Measurements from ENCODE around the gene USP2. TPM values are rescaled to one million over a fixed set of nuclear protein-coding genes. Genes with fewer than 3 reads are reported as not detected.

The USP2 gene
- total RNA-seq, 1 experiment from 2014 or later, result 0.14 TPM

- TF ChIP-seq, protein P1, sequence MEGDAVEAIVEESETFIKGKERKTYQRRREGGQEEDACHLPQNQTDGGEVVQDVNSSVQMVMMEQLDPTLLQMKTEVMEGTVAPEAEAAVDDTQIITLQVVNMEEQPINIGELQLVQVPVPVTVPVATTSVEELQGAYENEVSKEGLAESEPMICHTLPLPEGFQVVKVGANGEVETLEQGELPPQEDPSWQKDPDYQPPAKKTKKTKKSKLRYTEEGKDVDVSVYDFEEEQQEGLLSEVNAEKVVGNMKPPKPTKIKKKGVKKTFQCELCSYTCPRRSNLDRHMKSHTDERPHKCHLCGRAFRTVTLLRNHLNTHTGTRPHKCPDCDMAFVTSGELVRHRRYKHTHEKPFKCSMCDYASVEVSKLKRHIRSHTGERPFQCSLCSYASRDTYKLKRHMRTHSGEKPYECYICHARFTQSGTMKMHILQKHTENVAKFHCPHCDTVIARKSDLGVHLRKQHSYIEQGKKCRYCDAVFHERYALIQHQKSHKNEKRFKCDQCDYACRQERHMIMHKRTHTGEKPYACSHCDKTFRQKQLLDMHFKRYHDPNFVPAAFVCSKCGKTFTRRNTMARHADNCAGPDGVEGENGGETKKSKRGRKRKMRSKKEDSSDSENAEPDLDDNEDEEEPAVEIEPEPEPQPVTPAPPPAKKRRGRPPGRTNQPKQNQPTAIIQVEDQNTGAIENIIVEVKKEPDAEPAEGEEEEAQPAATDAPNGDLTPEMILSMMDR (IDR thresholded peaks at IDR 0.05; ENCODE audit: unreplicated experiment), result no peak
- CTCF ChIA-PET, result interaction anchor here (0.6 to 5.9 kb wide), 10 partner anchors 15 to 313 kb away, joined by 3 to 49 read pairs (median 4); no protein-coding TSS in a partner anchor
- intact Hi-C loops (cut with micrococcal nuclease), result no loop called here
- no peak within 1 kb of the TSS for H3K4me3 Mint-ChIP-seq (ENCODE audit: unreplicated experiment)
- DNase-seq (ENCODE audit: unreplicated experiment), result no peak
- POLR2A ChIA-PET, result no interaction called here
- H3K4me1 Mint-ChIP-seq (ENCODE audit: insufficient read depth, unreplicated experiment), result peaks cover 29% of the 10 kb centered on the region
- H3K36me3 Mint-ChIP-seq (ENCODE audit: insufficient read depth, unreplicated experiment), result no peaks in the 10 kb centered on the region
- no peaks in the 10 kb centered on the region for H3K9me3 Mint-ChIP-seq (ENCODE audit: unreplicated experiment)
- H3K27me3 Mint-ChIP-seq (ENCODE audit: insufficient read depth, unreplicated experiment), result peaks cover 11% of the 10 kb centered on the region
- H3K27ac Mint-ChIP-seq (ENCODE audit: low read depth, unreplicated experiment), result no peak within 1 kb of the TSS
- BruUV-seq (replicated peaks), result no TSS peak
Observed at GRCh38 chr11:119340335-119341221, 40.9 kb downstream of the USP2 start, which contains the start of gene C1QTNF5. Gene C1QTNF5 (minus strand): TSS chr11:119340883. CDS start chr11:119340397, 486 bp downstream.

DNA sequence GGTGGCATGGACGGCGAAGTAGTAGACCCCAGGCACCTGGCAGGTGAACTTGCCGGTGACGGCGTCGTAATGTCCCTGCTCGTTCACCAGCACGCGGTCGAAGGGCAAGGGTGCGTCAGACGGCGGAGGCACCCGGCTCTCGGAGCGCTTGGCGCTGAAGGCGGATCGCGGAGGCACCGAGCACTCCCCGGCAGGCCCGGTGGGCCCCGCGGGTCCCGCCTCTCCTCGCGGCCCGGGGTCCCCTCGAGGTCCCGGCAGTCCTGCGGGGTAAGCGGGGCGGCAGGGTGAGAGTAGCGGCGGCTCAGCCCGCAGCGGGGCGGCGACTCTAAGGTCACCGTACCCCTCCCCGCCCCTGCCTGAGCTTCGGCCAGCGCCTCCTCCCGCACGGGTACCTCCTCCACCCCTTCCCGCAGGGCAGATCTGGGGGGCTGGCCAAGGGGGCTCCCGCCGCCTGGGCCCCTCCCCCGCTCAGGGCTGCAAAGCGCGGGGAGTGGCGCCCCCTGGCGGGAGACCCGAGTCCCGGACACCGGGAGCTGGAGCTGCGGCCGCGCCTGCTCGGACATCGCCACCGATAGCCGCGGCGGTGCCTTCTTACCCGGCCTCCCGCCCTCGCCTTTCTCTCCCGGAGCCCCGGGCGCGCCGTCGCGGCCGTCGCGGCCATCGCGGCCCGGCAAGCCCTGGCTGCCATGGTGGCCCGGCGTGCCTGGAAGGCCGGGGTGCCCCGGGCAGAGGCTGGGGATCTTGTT is 41.7 kb downstream of the USP2 start:
- intact Hi-C loops (cut with micrococcal nuclease), result no loop called here
- Mint-ChIP-seq H3K4me1 (ENCODE audit: insufficient read depth, unreplicated experiment) (peaks cover 31% of the 10 kb centered on the region), H3K27ac (ENCODE audit: low read depth, unreplicated experiment) (no peak overlapping the region), H3K4me3 (ENCODE audit: unreplicated experiment) (no peak overlapping the region), H3K36me3 (ENCODE audit: insufficient read depth, unreplicated experiment) (peaks cover 2% of the 10 kb centered on the region), H3K27me3 (ENCODE audit: insufficient read depth, unreplicated experiment) (peaks cover 11% of the 10 kb centered on the region), H3K9me3 (ENCODE audit: unreplicated experiment) (no peaks in the 10 kb centered on the region)
- no peak for DNase-seq (ENCODE audit: unreplicated experiment)
- POLR2A ChIA-PET, result no interaction called here
- TF ChIP-seq, protein P1 (IDR thresholded peaks at IDR 0.05; ENCODE audit: unreplicated experiment), result peak; percentile 91
- no TSS peak for BruUV-seq (replicated peaks)
- CTCF ChIA-PET, result interaction anchor here (0.6 to 5.9 kb wide), 12 partner anchors 12 to 1961 kb away, joined by 3 to 49 read pairs (median 6); no protein-coding TSS in a partner anchor

- no peak overlapping the region for H3K4me3 Mint-ChIP-seq (ENCODE audit: unreplicated experiment)
- peaks cover 31% of the 10 kb centered on the region for H3K4me1 Mint-ChIP-seq (ENCODE audit: insufficient read depth, unreplicated experiment)
- TF ChIP-seq, protein P1 (IDR thresholded peaks at IDR 0.05; ENCODE audit: unreplicated experiment), result no peak
- DNase-seq (ENCODE audit: unreplicated experiment), result no peak
- BruUV-seq (replicated peaks), result no TSS peak
- no peaks in the 10 kb centered on the region for H3K9me3 Mint-ChIP-seq (ENCODE audit: unreplicated experiment)
- ChIA-PET POLR2A (interaction anchor here (1.1 kb wide), 1 partner anchor 29 kb away, joined by 5 read pairs; no protein-coding TSS in a partner anchor), CTCF (interaction anchor here (0.5 to 5.9 kb wide), 19 partner anchors 9 to 1961 kb away, joined by 3 to 49 read pairs (median 4); partner anchors contain the start of gene USP2)
- peaks cover 8% of the 10 kb centered on the region for H3K36me3 Mint-ChIP-seq (ENCODE audit: insufficient read depth, unreplicated experiment)
- H3K27ac Mint-ChIP-seq (ENCODE audit: low read depth, unreplicated experiment), result no peak overlapping the region
- intact Hi-C loops (cut with micrococcal nuclease), result no loop called here
- peaks cover 11% of the 10 kb centered on the region for H3K27me3 Mint-ChIP-seq (ENCODE audit: insufficient read depth, unreplicated experiment)
Observed at GRCh38 chr11:119338965-119339588, 42.4 kb downstream of the USP2 start.
